Sigmoid colon (tissue), 3 donors: ENCODE results near the gene GALNT18.

Experiments used
- POLR2A ChIP-seq, 2 donors: fragments of 450-650 bp; IDR thresholded peaks; one replicate each; pipeline ENCODE4 v1.6.1; 2016; ENCODE audit warnings: antibody characterized with exemption in 2 of 2, mild to moderate bottlenecking in 2 of 2, moderate library complexity in 2 of 2
- TF ChIP-seq, protein P1 (sequence below), 4 experiments: fragments of 450-650 bp in 3 of 4; fragments of 200-600 bp in 1 of 4; IDR thresholded peaks; one replicate each; pipeline ENCODE4 v1.5.1; 2016 to 2019; ENCODE audit warnings: antibody characterized with exemption in 4 of 4, mild to moderate bottlenecking in 3 of 4, moderate library complexity in 2 of 4

DNA sequence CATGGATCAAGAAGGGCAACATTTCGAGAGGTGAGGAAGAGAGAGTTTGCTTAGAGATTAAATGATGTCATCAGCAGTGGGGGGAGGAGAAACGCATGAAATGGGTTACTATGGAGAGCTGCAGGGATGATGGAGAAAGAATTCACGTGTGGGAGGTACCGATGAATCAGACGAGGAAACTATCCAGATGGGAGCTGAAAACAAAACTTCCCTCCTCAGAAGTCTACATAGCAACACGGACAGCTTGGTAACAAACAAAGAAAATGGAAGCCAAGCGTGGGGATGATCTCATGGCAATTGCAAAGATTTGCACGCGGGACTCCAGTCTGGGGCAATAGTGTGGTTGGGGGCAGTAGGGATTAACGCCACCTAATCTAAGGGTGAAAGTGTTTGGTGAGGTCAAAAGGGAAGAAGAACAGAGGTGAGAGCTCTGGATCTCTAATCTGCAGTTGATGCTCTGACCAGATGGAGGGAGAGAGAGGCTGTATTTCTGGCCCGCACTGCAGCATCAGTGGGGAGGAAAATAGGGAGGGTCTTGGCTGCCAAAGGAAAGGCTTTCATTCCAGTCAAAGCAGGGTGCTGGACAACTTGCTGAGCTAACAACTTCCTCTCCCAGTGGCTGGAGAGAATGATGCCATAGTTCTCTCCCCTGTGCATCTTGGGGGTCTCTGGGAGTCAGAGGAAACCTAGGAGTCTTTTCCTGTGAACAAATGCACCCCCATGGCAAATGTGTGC lies 225.3 kb downstream of the GALNT18 start:
- TF ChIP-seq, protein P1, sequence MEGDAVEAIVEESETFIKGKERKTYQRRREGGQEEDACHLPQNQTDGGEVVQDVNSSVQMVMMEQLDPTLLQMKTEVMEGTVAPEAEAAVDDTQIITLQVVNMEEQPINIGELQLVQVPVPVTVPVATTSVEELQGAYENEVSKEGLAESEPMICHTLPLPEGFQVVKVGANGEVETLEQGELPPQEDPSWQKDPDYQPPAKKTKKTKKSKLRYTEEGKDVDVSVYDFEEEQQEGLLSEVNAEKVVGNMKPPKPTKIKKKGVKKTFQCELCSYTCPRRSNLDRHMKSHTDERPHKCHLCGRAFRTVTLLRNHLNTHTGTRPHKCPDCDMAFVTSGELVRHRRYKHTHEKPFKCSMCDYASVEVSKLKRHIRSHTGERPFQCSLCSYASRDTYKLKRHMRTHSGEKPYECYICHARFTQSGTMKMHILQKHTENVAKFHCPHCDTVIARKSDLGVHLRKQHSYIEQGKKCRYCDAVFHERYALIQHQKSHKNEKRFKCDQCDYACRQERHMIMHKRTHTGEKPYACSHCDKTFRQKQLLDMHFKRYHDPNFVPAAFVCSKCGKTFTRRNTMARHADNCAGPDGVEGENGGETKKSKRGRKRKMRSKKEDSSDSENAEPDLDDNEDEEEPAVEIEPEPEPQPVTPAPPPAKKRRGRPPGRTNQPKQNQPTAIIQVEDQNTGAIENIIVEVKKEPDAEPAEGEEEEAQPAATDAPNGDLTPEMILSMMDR (IDR thresholded peaks at IDR 0.05): no peak
- no peak for TF ChIP-seq POLR2A (IDR thresholded peaks at IDR 0.05)
